ENCODE measurements around the gene ITGAX.

Gene ITGAX

DNA sequence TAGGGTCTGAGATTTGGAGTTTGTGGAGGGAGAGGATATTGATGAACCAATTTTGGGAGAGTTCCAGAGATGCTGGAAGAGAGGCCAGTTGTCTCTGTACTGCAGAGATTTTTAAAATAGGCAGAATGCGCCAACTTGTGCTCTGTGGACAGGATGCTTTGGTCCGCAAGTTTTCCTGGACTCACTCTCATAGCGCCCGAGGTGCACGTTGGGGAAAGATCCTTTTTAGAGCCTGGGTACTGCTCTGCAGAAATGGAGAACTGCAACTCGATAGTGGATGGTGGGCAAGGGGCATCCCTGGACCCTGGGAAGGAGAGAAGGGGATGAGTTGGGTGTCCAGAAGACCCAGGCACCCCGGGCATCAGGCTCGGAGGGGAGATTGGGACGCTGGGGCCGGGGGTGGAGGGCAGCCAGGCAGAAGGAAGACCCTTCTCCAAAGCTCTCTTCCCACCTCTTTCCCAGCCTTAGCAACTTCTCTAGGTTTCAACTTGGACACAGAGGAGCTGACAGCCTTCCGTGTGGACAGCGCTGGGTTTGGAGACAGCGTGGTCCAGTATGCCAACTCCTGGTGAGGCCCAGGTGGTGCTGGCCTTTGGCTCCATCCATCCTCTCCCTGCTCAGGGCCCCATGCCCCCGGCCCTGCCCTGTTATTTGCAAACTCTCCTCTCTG is 590 bp downstream of the ITGAX start:
- Histone ChIP-seq H3K4me3 (ENCODE audit: low read length) (no peak overlapping the region), H4K20me1 (ENCODE audit: insufficient read depth, low read length) (no peaks in the 10 kb centered on the region), H3K36me3 (replicated peaks; ENCODE audit: insufficient read depth, low read length) (no peaks in the 10 kb centered on the region), H3K27me3 (replicated peaks; ENCODE audit: insufficient read depth, low read length) (peaks cover 55% of the 10 kb centered on the region), H3K4me2 (ENCODE audit: low read depth, low read length) (no peak overlapping the region), H2AFZ (ENCODE audit: low read length) (no peak overlapping the region), H3K27ac (ENCODE audit: low read length) (no peak overlapping the region), H3K79me2 (ENCODE audit: low read length) (no peaks in the 10 kb centered on the region), H3K9ac (ENCODE audit: low read length) (no peak overlapping the region), H3F3A (ENCODE audit: insufficient read depth, low read length) (no peaks in the 10 kb centered on the region), H3K4me1 (ENCODE audit: low read length) (no peaks in the 10 kb centered on the region; the same call in 1 of the 2 replicates), H3K9me3 (replicated peaks; ENCODE audit: insufficient read depth, low read length) (no peaks in the 10 kb centered on the region), H3K9me2 (replicated peaks; ENCODE audit: insufficient read depth, low read length) (no peaks in the 10 kb centered on the region)
- DNase-seq, result no peak
- TF ChIP-seq EZH2 (optimal IDR thresholded peaks at IDR 0.05; ENCODE audit: low read depth, low read length) (no peak), EZH2phosphoT487 (IDR thresholded peaks at IDR 0.05; ENCODE audit: low read length) (no peak)
- TF ChIP-seq, protein P1, sequence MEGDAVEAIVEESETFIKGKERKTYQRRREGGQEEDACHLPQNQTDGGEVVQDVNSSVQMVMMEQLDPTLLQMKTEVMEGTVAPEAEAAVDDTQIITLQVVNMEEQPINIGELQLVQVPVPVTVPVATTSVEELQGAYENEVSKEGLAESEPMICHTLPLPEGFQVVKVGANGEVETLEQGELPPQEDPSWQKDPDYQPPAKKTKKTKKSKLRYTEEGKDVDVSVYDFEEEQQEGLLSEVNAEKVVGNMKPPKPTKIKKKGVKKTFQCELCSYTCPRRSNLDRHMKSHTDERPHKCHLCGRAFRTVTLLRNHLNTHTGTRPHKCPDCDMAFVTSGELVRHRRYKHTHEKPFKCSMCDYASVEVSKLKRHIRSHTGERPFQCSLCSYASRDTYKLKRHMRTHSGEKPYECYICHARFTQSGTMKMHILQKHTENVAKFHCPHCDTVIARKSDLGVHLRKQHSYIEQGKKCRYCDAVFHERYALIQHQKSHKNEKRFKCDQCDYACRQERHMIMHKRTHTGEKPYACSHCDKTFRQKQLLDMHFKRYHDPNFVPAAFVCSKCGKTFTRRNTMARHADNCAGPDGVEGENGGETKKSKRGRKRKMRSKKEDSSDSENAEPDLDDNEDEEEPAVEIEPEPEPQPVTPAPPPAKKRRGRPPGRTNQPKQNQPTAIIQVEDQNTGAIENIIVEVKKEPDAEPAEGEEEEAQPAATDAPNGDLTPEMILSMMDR (IDR thresholded peaks at IDR 0.05; ENCODE audit: low read length), result no peak

DNA sequence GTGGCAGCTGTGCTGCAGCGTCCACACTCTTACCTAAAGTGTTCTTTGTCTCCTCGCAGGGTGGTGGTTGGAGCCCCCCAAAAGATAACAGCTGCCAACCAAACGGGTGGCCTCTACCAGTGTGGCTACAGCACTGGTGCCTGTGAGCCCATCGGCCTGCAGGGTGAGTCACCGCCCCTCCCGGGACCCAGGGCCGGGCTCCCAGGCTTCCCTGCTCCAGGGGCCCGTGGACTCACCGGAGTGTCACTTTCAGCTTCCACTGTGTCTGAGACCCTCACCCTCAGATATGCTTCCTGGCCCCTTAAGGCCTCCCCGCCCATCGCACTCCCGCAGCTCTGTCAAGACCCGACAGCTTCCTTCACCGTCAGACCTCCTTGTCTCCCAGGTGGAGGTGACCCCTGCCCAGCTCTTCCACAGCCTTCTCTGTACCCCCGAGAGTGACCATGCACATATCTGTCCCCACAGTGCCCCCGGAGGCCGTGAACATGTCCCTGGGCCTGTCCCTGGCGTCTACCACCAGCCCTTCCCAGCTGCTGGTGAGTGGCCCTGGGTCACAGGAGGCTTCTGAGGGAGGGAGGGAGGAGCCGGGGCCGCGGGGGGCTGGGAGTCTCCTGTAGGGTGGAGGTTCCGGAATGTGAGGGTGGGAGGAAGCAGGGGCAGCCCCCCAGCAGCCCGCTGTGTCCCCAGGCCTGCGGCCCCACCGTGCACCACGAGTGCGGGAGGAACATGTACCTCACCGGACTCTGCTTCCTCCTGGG is 1.8 kb downstream of the ITGAX start:
- Histone ChIP-seq H3K27me3 (replicated peaks; ENCODE audit: insufficient read depth, low read length) (peaks cover 56% of the 10 kb centered on the region), H3K9me2 (replicated peaks; ENCODE audit: insufficient read depth, low read length) (no peaks in the 10 kb centered on the region), H3F3A (ENCODE audit: insufficient read depth, low read length) (no peaks in the 10 kb centered on the region), H3K9ac (ENCODE audit: low read length) (no peak overlapping the region), H3K9me3 (replicated peaks; ENCODE audit: insufficient read depth, low read length) (no peaks in the 10 kb centered on the region), H3K79me2 (ENCODE audit: low read length) (no peaks in the 10 kb centered on the region), H2AFZ (ENCODE audit: low read length) (no peak overlapping the region), H3K4me1 (ENCODE audit: low read length) (no peaks in the 10 kb centered on the region; the same call in 1 of the 2 replicates), H3K27ac (ENCODE audit: low read length) (no peak overlapping the region), H3K4me2 (ENCODE audit: low read depth, low read length) (no peak overlapping the region), H3K36me3 (replicated peaks; ENCODE audit: insufficient read depth, low read length) (no peaks in the 10 kb centered on the region), H4K20me1 (ENCODE audit: insufficient read depth, low read length) (no peaks in the 10 kb centered on the region), H3K4me3 (ENCODE audit: low read length) (no peak overlapping the region)
- no peak for DNase-seq
- TF ChIP-seq EZH2phosphoT487 (IDR thresholded peaks at IDR 0.05; ENCODE audit: low read length) (no peak), EZH2 (optimal IDR thresholded peaks at IDR 0.05; ENCODE audit: low read depth, low read length) (no peak)
- TF ChIP-seq, protein P1 (IDR thresholded peaks at IDR 0.05; ENCODE audit: low read length), result no peak

DNA sequence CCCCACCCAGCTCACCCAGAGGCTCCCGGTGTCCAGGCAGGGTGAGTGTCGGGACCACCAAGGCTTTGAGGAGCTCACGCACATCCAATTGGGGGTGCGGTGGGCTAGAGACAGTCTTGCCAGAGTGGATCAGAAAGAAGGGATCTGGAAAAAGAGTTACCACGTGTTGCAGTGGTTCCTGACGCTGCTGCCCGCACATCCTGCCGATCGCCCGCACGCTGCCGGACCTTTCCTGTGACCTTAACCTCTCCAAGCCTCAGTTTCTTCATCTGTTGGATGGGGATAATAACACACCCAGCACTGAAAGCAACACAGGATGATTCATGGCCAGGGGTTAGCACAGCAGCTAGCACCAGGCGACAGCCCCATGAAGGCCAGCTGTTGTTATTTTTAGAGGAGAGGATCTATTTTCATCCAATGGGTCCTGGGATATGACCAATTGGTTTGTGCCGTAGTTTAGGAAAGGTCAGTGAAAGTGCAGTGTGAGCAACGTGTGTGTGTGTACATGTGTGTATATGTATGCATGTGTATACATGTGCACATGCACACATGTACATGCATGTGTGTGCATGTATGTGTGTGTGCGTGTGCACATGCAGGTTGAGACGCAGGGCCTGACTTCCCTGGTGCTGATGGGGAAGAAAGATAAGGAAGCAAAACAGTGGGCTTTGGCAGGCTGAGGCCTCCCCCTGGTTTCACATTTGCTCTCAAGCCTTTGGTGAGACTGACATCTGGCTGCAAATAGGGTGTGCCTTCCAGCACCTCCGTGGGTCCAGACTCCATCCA is 2.5 kb downstream of the ITGAX start:
- Histone ChIP-seq H3F3A (ENCODE audit: insufficient read depth, low read length) (no peaks in the 10 kb centered on the region), H4K20me1 (ENCODE audit: insufficient read depth, low read length) (no peaks in the 10 kb centered on the region), H3K9ac (ENCODE audit: low read length) (no peak overlapping the region), H3K27me3 (replicated peaks; ENCODE audit: insufficient read depth, low read length) (peaks cover 48% of the 10 kb centered on the region), H3K4me3 (ENCODE audit: low read length) (no peak overlapping the region), H3K27ac (ENCODE audit: low read length) (no peak overlapping the region), H3K4me1 (ENCODE audit: low read length) (no peaks in the 10 kb centered on the region), H3K9me3 (replicated peaks; ENCODE audit: insufficient read depth, low read length) (no peaks in the 10 kb centered on the region), H3K79me2 (ENCODE audit: low read length) (no peaks in the 10 kb centered on the region), H2AFZ (ENCODE audit: low read length) (no peak overlapping the region), H3K4me2 (ENCODE audit: low read depth, low read length) (no peak overlapping the region), H3K36me3 (replicated peaks; ENCODE audit: insufficient read depth, low read length) (no peaks in the 10 kb centered on the region), H3K9me2 (replicated peaks; ENCODE audit: insufficient read depth, low read length) (no peaks in the 10 kb centered on the region)
- TF ChIP-seq EZH2 (optimal IDR thresholded peaks at IDR 0.05; ENCODE audit: low read depth, low read length) (no peak), EZH2phosphoT487 (IDR thresholded peaks at IDR 0.05; ENCODE audit: low read length) (no peak)
- TF ChIP-seq, protein P1 (IDR thresholded peaks at IDR 0.05; ENCODE audit: low read length), result no peak
- no peak for DNase-seq
